ENCODE results near the gene DACT2.
"Not testable (repeated sequence)": the region's sequence is repeated elsewhere in the genome, so short reads cannot be mapped to it uniquely, and the experiment has no call there.

The DACT2 gene

GRCh38 chr6:168326294-168327261 lies 7.0 kb upstream of the DACT2 start:
- DNase-seq (ENCODE audit: low read depth), result no peak

- no peak for DNase-seq (ENCODE audit: low read depth)
These were observed 3.4 kb upstream of the DACT2 start for GRCh38 chr6:168322966-168323365.

GRCh38 chr6:168320634-168321033 lies 1.1 kb upstream of the DACT2 start:
- no peak for DNase-seq (ENCODE audit: low read depth)

GRCh38 chr6:168318579-168319278 lies 848 bp downstream of the DACT2 start:
- no peak for DNase-seq (ENCODE audit: low read depth)

GRCh38 chr6:168318090-168318489 lies 1.5 kb downstream of the DACT2 start:
- no peak for DNase-seq (ENCODE audit: low read depth)

GRCh38 chr6:168315596-168315995 lies 4.0 kb downstream of the DACT2 start:
- no peak for DNase-seq (ENCODE audit: low read depth)

GRCh38 chr6:168314948-168315347 lies 4.6 kb downstream of the DACT2 start:
- DNase-seq (ENCODE audit: low read depth), result no peak

GRCh38 chr6:168314021-168314420 lies 5.6 kb downstream of the DACT2 start:
- no peak for DNase-seq (ENCODE audit: low read depth)

- DNase-seq (ENCODE audit: low read depth), result no peak
These were observed 6.1 kb downstream of the DACT2 start for GRCh38 chr6:168313431-168314011.

- not testable (repeated sequence) for DNase-seq (ENCODE audit: low read depth)
These were observed 7.5 kb downstream of the DACT2 start for GRCh38 chr6:168312125-168312507.

GRCh38 chr6:168311410-168312124 lies 8.0 kb downstream of the DACT2 start:
- no peak for DNase-seq (ENCODE audit: low read depth)

GRCh38 chr6:168310945-168311344 lies 8.6 kb downstream of the DACT2 start:
- no peak for DNase-seq (ENCODE audit: low read depth)

- no peak for DNase-seq (ENCODE audit: low read depth)
These were observed 9.2 kb downstream of the DACT2 start for GRCh38 chr6:168310403-168310802.

- DNase-seq (ENCODE audit: low read depth), result no peak
These were observed 9.6 kb downstream of the DACT2 start for GRCh38 chr6:168309997-168310396.

GRCh38 chr6:168309183-168309582 lies 10.4 kb downstream of the DACT2 start:
- no peak for DNase-seq (ENCODE audit: low read depth)

GRCh38 chr6:168308390-168309144 lies 11.0 kb downstream of the DACT2 start:
- DNase-seq (ENCODE audit: low read depth), result no peak

GRCh38 chr6:168307695-168308021 lies 11.9 kb downstream of the DACT2 start:
- no peak for DNase-seq (ENCODE audit: low read depth)

- DNase-seq (ENCODE audit: low read depth), result no peak
These were observed 12.4 kb downstream of the DACT2 start for GRCh38 chr6:168307015-168307694.

GRCh38 chr6:168305863-168306262 lies 13.7 kb downstream of the DACT2 start:
- DNase-seq (ENCODE audit: low read depth), result no peak

- no peak for DNase-seq (ENCODE audit: low read depth)
These were observed 14.4 kb downstream of the DACT2 start for GRCh38 chr6:168305096-168305749.

GRCh38 chr6:168304752-168305015 lies 14.9 kb downstream of the DACT2 start:
- DNase-seq (ENCODE audit: low read depth), result no peak
